DOHH2 (cell line): ENCODE data around the gene AKAP13.
"Not testable (repeated sequence)": the region's sequence is repeated elsewhere in the genome, so short reads cannot be mapped to it uniquely, and the experiment has no call there.

Experiments used
- H3F3A ChIP-seq: fragments of 200-600 bp; sonication (generic), shearing (Covaris generic); 2 replicates; pipeline ENCODE4 v1.6.0; 2016; ENCODE audit warnings: antibody characterized with exemption, mild to moderate bottlenecking; ENCODE audit not compliant: control insufficient read depth, insufficient read depth
- H3K27ac ChIP-seq: fragments of 200-600 bp; sonication (generic); 2 replicates; pipeline ENCODE4 v1.5.1; 2014; ENCODE audit warnings: low read depth, mild to moderate bottlenecking, low read length, moderate library complexity
- H3K27me3 ChIP-seq: fragments of 200-600 bp; sonication (generic); 2 replicates; pipeline ENCODE4 v1.6.1; 2014; ENCODE audit warnings: mild to moderate bottlenecking, low read length, mixed read lengths; ENCODE audit not compliant: control insufficient read depth
- H3K36me3 ChIP-seq: fragments of 200-600 bp; sonication (generic); 2 replicates; pipeline ENCODE4 v1.6.1; 2014; ENCODE audit warnings: mild to moderate bottlenecking, low read length, moderate library complexity, mixed read lengths; ENCODE audit not compliant: control insufficient read depth
- H3K4me1 ChIP-seq: fragments of 200-600 bp; sonication (generic); 2 replicates; pipeline ENCODE4 v1.6.1; 2014; ENCODE audit warnings: mild to moderate bottlenecking, low read length, mixed read lengths; ENCODE audit not compliant: control insufficient read depth
- H3K4me2 ChIP-seq: fragments of 200-600 bp; sonication (generic); 2 replicates; pipeline ENCODE4 v1.6.0; 2014; ENCODE audit warnings: mild to moderate bottlenecking, low read length, moderate library complexity
- H3K4me3 ChIP-seq: fragments of 200-600 bp; sonication (generic); 2 replicates; pipeline ENCODE4 v1.5.1; 2014; ENCODE audit warnings: mild to moderate bottlenecking, low read length, mixed read lengths
- H3K79me2 ChIP-seq: fragments of 200-600 bp; sonication (generic); 2 replicates; pipeline ENCODE4 v1.6.1; 2014; ENCODE audit warnings: mild to moderate bottlenecking, low read length, mixed read lengths; ENCODE audit not compliant: control insufficient read depth
- H3K9me2 ChIP-seq: fragments of 200-600 bp; sonication (generic); replicated peaks from 2 replicates; pipeline ENCODE4 v1.6.1; 2014; ENCODE audit warnings: mild to moderate bottlenecking, low read length, mixed read lengths; ENCODE audit not compliant: control insufficient read depth
- H3K9me3 ChIP-seq: fragments of 200-600 bp; sonication (generic); 2 replicates; pipeline ENCODE4 v1.6.1; 2014; ENCODE audit warnings: antibody characterized with exemption, low read length, mixed read lengths; ENCODE audit not compliant: control insufficient read depth, insufficient read depth
- H4K20me1 ChIP-seq: fragments of 200-600 bp; sonication (generic); 2 replicates; pipeline ENCODE4 v1.6.0; 2014; ENCODE audit warnings: low read depth, mild to moderate bottlenecking, antibody characterized with exemption, low read length, moderate library complexity; ENCODE audit not compliant: control insufficient read depth, insufficient read depth
- CTCF ChIP-seq: fragments of 200-600 bp; sonication (generic); IDR thresholded peaks from one replicate; pipeline ENCODE4 v1.5.1; 2014; ENCODE audit warnings: antibody characterized with exemption, mild to moderate bottlenecking, low read depth, low read length; ENCODE audit not compliant: poor library complexity, severe bottlenecking
- EZH2phosphoT487 ChIP-seq: fragments of 200-600 bp; sonication (generic); IDR thresholded peaks from 2 replicates; pipeline ENCODE4 v1.6.1; 2017; ENCODE audit warnings: borderline replicate concordance, mild to moderate bottlenecking, antibody characterized with exemption, low read length, moderate library complexity, mixed read lengths

AKAP13 gene

DNA sequence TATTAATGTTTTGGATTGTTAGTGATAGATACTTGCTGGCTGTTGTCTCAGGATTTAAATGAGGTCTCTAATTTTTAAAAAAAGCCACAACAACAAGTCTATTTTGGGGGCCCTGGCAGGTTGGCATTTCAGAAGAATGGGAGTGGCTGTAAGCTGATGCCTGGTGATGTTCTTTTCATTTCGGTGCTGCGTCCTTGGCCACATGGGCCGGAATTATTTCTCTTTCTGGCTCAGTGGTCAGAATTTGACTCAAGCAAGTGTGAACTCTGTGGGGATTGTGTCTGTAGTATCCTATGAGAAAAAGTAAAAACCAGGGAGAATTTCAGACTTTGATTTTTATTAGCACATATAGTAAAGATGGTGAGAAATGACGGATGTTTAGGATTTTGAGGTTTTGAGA, 203.0 kb downstream of the AKAP13 start:
- peaks cover 11% of the 10 kb centered on the region; the same call in 1 of the 2 replicates for H4K20me1 ChIP-seq
- peaks cover 81% of the 10 kb centered on the region for H3K36me3 ChIP-seq
- peak overlapping the region; percentile 2; the same call in 1 of the 2 replicates for H3K4me3 ChIP-seq
- TF ChIP-seq EZH2phosphoT487, result no peak
- TF ChIP-seq CTCF, result no peak
- H3K4me2 ChIP-seq, result peak overlapping the region; percentile 31
- no peaks in the 10 kb centered on the region for H3F3A ChIP-seq
- no peaks in the 10 kb centered on the region for H3K27me3 ChIP-seq
- no peaks in the 10 kb centered on the region for H3K9me2 ChIP-seq
- peaks cover 52% of the 10 kb centered on the region for H3K4me1 ChIP-seq
- H3K9me3 ChIP-seq, result no peaks in the 10 kb centered on the region
- no peak overlapping the region for H3K27ac ChIP-seq
- peaks cover 60% of the 10 kb centered on the region for H3K79me2 ChIP-seq

DNA sequence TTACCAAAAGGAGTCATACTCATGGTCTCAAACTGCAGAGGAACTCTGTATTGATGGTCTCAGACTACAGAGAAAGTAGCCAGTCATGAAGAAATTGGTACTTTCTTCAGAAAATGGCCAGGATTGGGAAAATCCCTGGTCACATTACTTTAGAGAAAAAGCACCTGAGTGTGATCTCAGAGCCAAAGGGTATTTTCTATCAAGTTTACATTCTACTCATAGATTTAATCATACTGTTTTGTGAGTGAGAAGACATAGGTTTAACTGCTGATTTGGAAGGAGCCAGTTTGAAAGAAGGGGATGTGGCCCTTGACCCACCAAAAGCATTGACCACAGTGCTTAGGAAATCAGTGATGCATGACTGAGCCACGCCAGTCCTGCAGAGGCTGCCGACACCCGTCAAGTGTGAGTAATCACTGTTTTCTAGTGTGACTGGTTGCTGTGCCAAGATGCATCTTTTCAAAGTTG, 203.6 kb downstream of the AKAP13 start:
- Histone ChIP-seq H3F3A (no peaks in the 10 kb centered on the region), H3K4me1 (peaks cover 52% of the 10 kb centered on the region), H3K36me3 (peaks cover 81% of the 10 kb centered on the region), H3K9me2 (no peaks in the 10 kb centered on the region), H4K20me1 (peaks cover 11% of the 10 kb centered on the region; the same call in 1 of the 2 replicates), H3K4me3 (peak overlapping the region; percentile 2; the same call in 1 of the 2 replicates), H3K4me2 (peak overlapping the region; percentile 31), H3K79me2 (peaks cover 60% of the 10 kb centered on the region), H3K27me3 (no peaks in the 10 kb centered on the region), H3K9me3 (no peaks in the 10 kb centered on the region), H3K27ac (no peak overlapping the region)
- TF ChIP-seq EZH2phosphoT487, result no peak
- no peak for TF ChIP-seq CTCF

- Histone ChIP-seq H3K27ac (no peak overlapping the region), H3K4me3 (no peak overlapping the region), H3K27me3 (no peaks in the 10 kb centered on the region), H3K9me3 (no peaks in the 10 kb centered on the region), H4K20me1 (peaks cover 7% of the 10 kb centered on the region; the same call in 1 of the 2 replicates), H3K36me3 (peaks cover 75% of the 10 kb centered on the region), H3K4me2 (no peak overlapping the region), H3K79me2 (peaks cover 56% of the 10 kb centered on the region), H3K9me2 (no peaks in the 10 kb centered on the region), H3K4me1 (peaks cover 51% of the 10 kb centered on the region), H3F3A (no peaks in the 10 kb centered on the region)
- no peak for TF ChIP-seq EZH2phosphoT487
- TF ChIP-seq CTCF, result no peak
Measured at GRCh38 chr15:85584872-85585271, 204.5 kb downstream of the AKAP13 start.

- not testable (repeated sequence) for H3K9me2 ChIP-seq, H3K9me3 ChIP-seq, H3K4me2 ChIP-seq, H3K4me3 ChIP-seq, H3F3A ChIP-seq, H4K20me1 ChIP-seq, H3K27me3 ChIP-seq, H3K27ac ChIP-seq
- H3K79me2 ChIP-seq, result peaks cover 46% of the 10 kb centered on the region
- peaks cover 61% of the 10 kb centered on the region for H3K36me3 ChIP-seq
- H3K4me1 ChIP-seq, result peaks cover 38% of the 10 kb centered on the region
Measured at GRCh38 chr15:85586196-85586595, 205.8 kb downstream of the AKAP13 start.
